Vagina (tissue), 2 donors: ENCODE data around the gene IL6ST.

ENCODE experiments used
- CTCF ChIP-seq, 3 experiments: fragments of 450-650 bp in 2 of 3; fragments of 200-600 bp in 1 of 3; sonication (generic) in 1 of 3; IDR thresholded peaks; one replicate each; pipeline ENCODE4 v1.5.1; 2017 to 2019; ENCODE audit warnings: antibody characterized with exemption in 3 of 3, mild to moderate bottlenecking in 2 of 3, moderate library complexity in 2 of 3
- POLR2AphosphoS5 ChIP-seq, 2 donors: sonication (generic); formaldehyde crosslinking; IDR thresholded peaks; one replicate each; pipeline ENCODE4 v1.9.0; 2017; ENCODE audit warnings: antibody characterized with exemption in 2 of 2, mild to moderate bottlenecking in 2 of 2, low read depth in 1 of 2; ENCODE audit not compliant: insufficient read depth in 1 of 2

- TF ChIP-seq CTCF (IDR thresholded peaks at IDR 0.05) = no peak
- TF ChIP-seq POLR2AphosphoS5 (IDR thresholded peaks at IDR 0.05; ENCODE audit: insufficient read depth in 1 of 2, low read depth in 1 of 2) = no peak
Observed at GRCh38 chr5:55916986-55917385, 77.8 kb downstream of the IL6ST start.
